DOHH2 (cell line): Measurements from ENCODE around the gene RNF217.
"Not testable (repeated sequence)": the region's sequence is repeated elsewhere in the genome, so short reads cannot be mapped to it uniquely, and the experiment has no call there.

ENCODE experiments used
- EZH2phosphoT487 ChIP-seq: fragments of 200-600 bp; sonication (generic); IDR thresholded peaks from 2 replicates; pipeline ENCODE4 v1.6.1; 2017; ENCODE audit warnings: borderline replicate concordance, mild to moderate bottlenecking, antibody characterized with exemption, low read length, moderate library complexity, mixed read lengths
- TF ChIP-seq, protein P1 (sequence below): fragments of 200-600 bp; sonication (generic); IDR thresholded peaks from one replicate; pipeline ENCODE4 v1.5.1; 2014; ENCODE audit warnings: antibody characterized with exemption, mild to moderate bottlenecking, low read depth, low read length; ENCODE audit not compliant: poor library complexity, severe bottlenecking

DNA sequence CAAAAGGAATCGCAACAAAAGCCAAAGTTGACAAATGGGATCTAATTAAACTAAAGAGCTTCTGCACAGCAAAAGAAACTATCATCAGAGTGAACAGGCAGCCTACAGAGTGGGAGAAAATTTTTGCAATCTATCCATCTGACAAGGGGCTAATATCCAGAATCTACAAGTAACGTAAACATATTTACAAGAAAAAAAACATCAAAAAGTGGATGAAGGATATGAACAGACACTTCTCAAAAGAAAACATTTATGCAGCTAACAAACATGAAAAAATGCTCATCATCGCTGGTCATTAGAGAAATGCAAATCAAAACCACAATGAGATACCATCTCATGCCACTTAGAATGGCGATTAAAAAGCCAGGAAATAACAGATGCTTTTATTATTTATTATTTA lies 74.2 kb downstream of the RNF217 start:
- TF ChIP-seq, protein P1, sequence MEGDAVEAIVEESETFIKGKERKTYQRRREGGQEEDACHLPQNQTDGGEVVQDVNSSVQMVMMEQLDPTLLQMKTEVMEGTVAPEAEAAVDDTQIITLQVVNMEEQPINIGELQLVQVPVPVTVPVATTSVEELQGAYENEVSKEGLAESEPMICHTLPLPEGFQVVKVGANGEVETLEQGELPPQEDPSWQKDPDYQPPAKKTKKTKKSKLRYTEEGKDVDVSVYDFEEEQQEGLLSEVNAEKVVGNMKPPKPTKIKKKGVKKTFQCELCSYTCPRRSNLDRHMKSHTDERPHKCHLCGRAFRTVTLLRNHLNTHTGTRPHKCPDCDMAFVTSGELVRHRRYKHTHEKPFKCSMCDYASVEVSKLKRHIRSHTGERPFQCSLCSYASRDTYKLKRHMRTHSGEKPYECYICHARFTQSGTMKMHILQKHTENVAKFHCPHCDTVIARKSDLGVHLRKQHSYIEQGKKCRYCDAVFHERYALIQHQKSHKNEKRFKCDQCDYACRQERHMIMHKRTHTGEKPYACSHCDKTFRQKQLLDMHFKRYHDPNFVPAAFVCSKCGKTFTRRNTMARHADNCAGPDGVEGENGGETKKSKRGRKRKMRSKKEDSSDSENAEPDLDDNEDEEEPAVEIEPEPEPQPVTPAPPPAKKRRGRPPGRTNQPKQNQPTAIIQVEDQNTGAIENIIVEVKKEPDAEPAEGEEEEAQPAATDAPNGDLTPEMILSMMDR = not testable (repeated sequence)
- not testable (repeated sequence) for TF ChIP-seq EZH2phosphoT487
